Endodermal cell (in vitro differentiated cells): Measurements from ENCODE around the gene KATNIP. TPM values are rescaled to one million over a fixed set of nuclear protein-coding genes. Genes with fewer than 3 reads are reported as not detected.

ENCODE experiments used
- DNase-seq: peaks from one replicate; pipeline ENCODE4 v3.0.0-alpha.2; 2017
- H3K27ac ChIP-seq: 2 replicates; pipeline ENCODE4 v1.5.1; 2013; ENCODE audit warnings: mild to moderate bottlenecking, low read depth, low read length, moderate library complexity
- H3K27me3 ChIP-seq: 2 replicates; pipeline ENCODE4 v1.6.1; 2013; ENCODE audit warnings: mild to moderate bottlenecking, low read length, moderate library complexity; ENCODE audit not compliant: insufficient read depth, control insufficient read depth, poor library complexity, severe bottlenecking
- H3K36me3 ChIP-seq: 2 replicates; pipeline ENCODE4 v1.7.0; 2013; ENCODE audit warnings: mild to moderate bottlenecking, low read length, moderate library complexity; ENCODE audit not compliant: control insufficient read depth, insufficient read depth
- H3K4me1 ChIP-seq: one replicate; pipeline ENCODE4 v1.7.0; 2013; ENCODE audit warnings: low read length; ENCODE audit not compliant: control insufficient read depth, insufficient read depth
- H3K4me3 ChIP-seq: 2 replicates; pipeline ENCODE4 v1.5.1; 2013; ENCODE audit warnings: mild to moderate bottlenecking, low read length, moderate library complexity
- H3K9ac ChIP-seq: 2 replicates; pipeline ENCODE4 v1.6.1; 2013; ENCODE audit warnings: mild to moderate bottlenecking, low read length, moderate library complexity; ENCODE audit not compliant: poor library complexity, severe bottlenecking; ENCODE audit errors: extremely low read depth
- H3K9me3 ChIP-seq: 2 replicates; pipeline ENCODE4 v1.6.1; 2013; ENCODE audit warnings: mild to moderate bottlenecking, low read length, moderate library complexity; ENCODE audit not compliant: control insufficient read depth
- H3K27ac Mint-ChIP-seq: 2 replicates; pipeline ENCODE4 v1.8.0; 2020; ENCODE audit warnings: mixed read lengths
- H3K27me3 Mint-ChIP-seq: 2 replicates; pipeline ENCODE4 v1.8.0; 2021; ENCODE audit warnings: mild to moderate bottlenecking, mixed read lengths; ENCODE audit not compliant: insufficient read depth
- H3K36me3 Mint-ChIP-seq: 2 replicates; pipeline ENCODE4 v1.8.0; 2020; ENCODE audit warnings: low read depth, mixed read lengths
- H3K4me1 Mint-ChIP-seq: 2 replicates; pipeline ENCODE4 v1.8.0; 2020; ENCODE audit warnings: mixed read lengths
- H3K4me3 Mint-ChIP-seq: 2 replicates; pipeline ENCODE4 v1.8.0; 2020; ENCODE audit warnings: mild to moderate bottlenecking, moderate library complexity, mixed read lengths
- H3K9me3 Mint-ChIP-seq: 2 replicates; pipeline ENCODE4 v1.8.0; 2020; ENCODE audit warnings: mild to moderate bottlenecking, mixed read lengths
- CTCF ChIP-seq: fragments of 200-600 bp; sonication (generic); conservative IDR thresholded peaks from 2 replicates; pipeline ENCODE4 v1.5.0; 2021; ENCODE audit warnings: antibody characterized with exemption, mild to moderate bottlenecking
- WGBS, 2 experiments: methylation state at CpG; one replicate each; pipeline versions ENCODE4 v1.1.5 to v1.1.7; 2013; ENCODE audit warnings: missing lambda C conversion rate in 2 of 2, mixed read lengths in 1 of 2; ENCODE audit not compliant: insufficient coverage in 1 of 2, insufficient read length in 1 of 2; 5-methylcytosine and 5-hydroxymethylcytosine counted together
- total RNA-seq, 2 donors: library from RNA; stranded (reverse); fragmentation: NEBNext Ultra II Directional in 1 of 2; extraction: Animal tissue kit (Norgen Biotek cat#: 25700) in 1 of 2; gene quantifications; 2 replicates in 1 of 2; 3 replicates in 1 of 2; pipeline ENCODE4 v1.2.1, GENCODE V29; 2021

Gene KATNIP
- total RNA-seq, 2 donors from 2014 or later = 33.6 to 39.1 TPM

GRCh38 chr16:27511657-27512448, 38.1 kb upstream of the KATNIP start:
- TF ChIP-seq CTCF = peak; percentile 35
- 88 to 94% methylated on average over 19 to 22 of the region's 22 CpGs for WGBS, 2 experiments
- Histone ChIP-seq H3K4me3 (no peak overlapping the region), H3K4me1 (no peaks in the 10 kb centered on the region), H3K27me3 (no peaks in the 10 kb centered on the region), H3K27ac (no peak overlapping the region), H3K9ac (no peak overlapping the region), H3K9me3 (no peaks in the 10 kb centered on the region), H3K36me3 (peaks cover 82% of the 10 kb centered on the region)
- DNase-seq = no peak
- no peak overlapping the region for H3K4me3 Mint-ChIP-seq
- peak overlapping the region; percentile 55 for H3K27ac Mint-ChIP-seq
- H3K27me3 Mint-ChIP-seq = no peaks in the 10 kb centered on the region
- H3K9me3 Mint-ChIP-seq = no peaks in the 10 kb centered on the region
- peaks cover 13% of the 10 kb centered on the region for H3K4me1 Mint-ChIP-seq
- peaks cover 79% of the 10 kb centered on the region for H3K36me3 Mint-ChIP-seq

- 93 to 98% methylated on average over 12 of the region's 12 CpGs for WGBS, 2 experiments
- H3K4me3 ChIP-seq = no peak overlapping the region
- no peaks in the 10 kb centered on the region for H3K27me3 ChIP-seq
- no peak overlapping the region for H3K9ac ChIP-seq
- H3K4me3 Mint-ChIP-seq = no peak overlapping the region
- H3K27ac ChIP-seq = no peak overlapping the region
- no peak for DNase-seq
- peaks cover 76% of the 10 kb centered on the region for H3K36me3 Mint-ChIP-seq
- no peak overlapping the region for H3K27ac Mint-ChIP-seq
- no peak for TF ChIP-seq CTCF
- H3K36me3 ChIP-seq = peaks cover 88% of the 10 kb centered on the region
- no peaks in the 10 kb centered on the region for H3K9me3 Mint-ChIP-seq
- no peaks in the 10 kb centered on the region for H3K4me1 ChIP-seq
- no peaks in the 10 kb centered on the region for H3K27me3 Mint-ChIP-seq
- peaks cover 13% of the 10 kb centered on the region for H3K4me1 Mint-ChIP-seq
- no peaks in the 10 kb centered on the region for H3K9me3 ChIP-seq
Observed at GRCh38 chr16:27514806-27515205, 35.1 kb upstream of the KATNIP start.

GRCh38 chr16:27515874-27516353, 34.0 kb upstream of the KATNIP start:
- no peaks in the 10 kb centered on the region for H3K4me1 ChIP-seq
- peak; percentile 89 for DNase-seq
- H3K27ac ChIP-seq = no peak overlapping the region
- H3K9ac ChIP-seq = no peak overlapping the region
- no peaks in the 10 kb centered on the region for H3K9me3 ChIP-seq
- Mint-ChIP-seq H3K27me3 (no peaks in the 10 kb centered on the region), H3K4me1 (peaks cover 13% of the 10 kb centered on the region), H3K36me3 (peaks cover 67% of the 10 kb centered on the region), H3K27ac (no peak overlapping the region), H3K9me3 (no peaks in the 10 kb centered on the region), H3K4me3 (no peak overlapping the region)
- 93% methylated on average over 6 to 9 of the region's 9 CpGs for WGBS, 2 experiments
- no peaks in the 10 kb centered on the region for H3K27me3 ChIP-seq
- TF ChIP-seq CTCF = peak; percentile 82
- H3K4me3 ChIP-seq = no peak overlapping the region
- H3K36me3 ChIP-seq = peaks cover 86% of the 10 kb centered on the region
